HAP-1 (cell line): ENCODE results near the gene BCDIN3D.
"Not testable (repeated sequence)": the region's sequence is repeated elsewhere in the genome, so short reads cannot be mapped to it uniquely, and the experiment has no call there.

Experiments used
- DNase-seq, 2 experiments: peaks; one replicate each; pipeline ENCODE4 v3.0.0-alpha.2; 2016 to 2020; ENCODE audit warnings: low spot score in 2 of 2
- H3K27me3 ChIP-seq: fragments of 250-450 bp; sonication (Bioruptor Pico); 2 replicates; pipeline ENCODE4 v1.5.1; 2020; ENCODE audit warnings: low read depth, mild to moderate bottlenecking, moderate library complexity
- H3K36me3 ChIP-seq: fragments of 250-450 bp; sonication (Bioruptor Pico); replicated peaks from 2 replicates; pipeline ENCODE4 v1.5.1; 2020; ENCODE audit warnings: mild to moderate bottlenecking
- H3K4me1 ChIP-seq: fragments of 250-450 bp; sonication (Bioruptor Pico); 2 replicates; pipeline ENCODE4 v1.5.1; 2020; ENCODE audit warnings: mild to moderate bottlenecking
- H3K4me3 ChIP-seq: fragments of 250-450 bp; sonication (Bioruptor Pico); 2 replicates; pipeline ENCODE4 v1.5.1; 2020; ENCODE audit warnings: mild to moderate bottlenecking, moderate library complexity
- H3K9me3 ChIP-seq: fragments of 250-450 bp; sonication (Bioruptor Pico); 2 replicates; pipeline ENCODE4 v1.5.1; 2020; ENCODE audit warnings: mild to moderate bottlenecking, moderate library complexity
- in situ Hi-C: fragments of 300-500 bp; cut with MboI; formaldehyde crosslinking; loops from 3 replicates; pipeline ENCODE4 v1.14.3; 2020; ENCODE audit warnings: low sequenced_read_pairs, inconsistent platforms, mixed read lengths

BCDIN3D gene

GRCh38 chr12:49872381-49872780, 29.5 kb upstream of the BCDIN3D start:
- Histone ChIP-seq H3K36me3 (no peaks in the 10 kb centered on the region), H3K4me1 (no peaks in the 10 kb centered on the region), H3K9me3 (no peaks in the 10 kb centered on the region), H3K27me3 (no peaks in the 10 kb centered on the region; the same call in 1 of the 2 replicates), H3K4me3 (no peak overlapping the region)
- in situ Hi-C loops = no loop called here
- DNase-seq = no peak

- in situ Hi-C loops, H3K36me3 ChIP-seq, DNase-seq, H3K4me3 ChIP-seq, H3K27me3 ChIP-seq, H3K9me3 ChIP-seq, H3K4me1 ChIP-seq: not testable (repeated sequence)
Observed at GRCh38 chr12:49871811-49872251, 28.9 kb upstream of the BCDIN3D start.

- H3K4me3 ChIP-seq = no peak overlapping the region
- no peaks in the 10 kb centered on the region for H3K9me3 ChIP-seq
- H3K4me1 ChIP-seq = no peaks in the 10 kb centered on the region
- in situ Hi-C loops = no loop called here
- H3K36me3 ChIP-seq = no peaks in the 10 kb centered on the region
- H3K27me3 ChIP-seq = no peaks in the 10 kb centered on the region; the same call in 1 of the 2 replicates
- no peak for DNase-seq
Observed at GRCh38 chr12:49871263-49871561, 28.3 kb upstream of the BCDIN3D start.

- H3K9me3 ChIP-seq = no peaks in the 10 kb centered on the region
- in situ Hi-C loops = no loop called here
- no peaks in the 10 kb centered on the region; the same call in 1 of the 2 replicates for H3K27me3 ChIP-seq
- H3K4me3 ChIP-seq = no peak overlapping the region
- no peak for DNase-seq
- H3K36me3 ChIP-seq = no peaks in the 10 kb centered on the region
- no peaks in the 10 kb centered on the region for H3K4me1 ChIP-seq
Observed at GRCh38 chr12:49870501-49871262, 27.8 kb upstream of the BCDIN3D start.

GRCh38 chr12:49869816-49870500, 27.1 kb upstream of the BCDIN3D start:
- Histone ChIP-seq H3K9me3 (no peaks in the 10 kb centered on the region), H3K4me3 (no peak overlapping the region), H3K36me3 (no peaks in the 10 kb centered on the region), H3K4me1 (no peaks in the 10 kb centered on the region), H3K27me3 (no peaks in the 10 kb centered on the region; the same call in 1 of the 2 replicates)
- DNase-seq = no peak
- in situ Hi-C loops = no loop called here

- no peaks in the 10 kb centered on the region for H3K36me3 ChIP-seq
- in situ Hi-C loops = no loop called here
- no peak for DNase-seq
- no peaks in the 10 kb centered on the region for H3K9me3 ChIP-seq
- H3K4me3 ChIP-seq = no peak overlapping the region
- no peaks in the 10 kb centered on the region for H3K4me1 ChIP-seq
- no peaks in the 10 kb centered on the region; the same call in 1 of the 2 replicates for H3K27me3 ChIP-seq
Observed at GRCh38 chr12:49868952-49869815, 26.3 kb upstream of the BCDIN3D start.

- Histone ChIP-seq H3K27me3 (no peaks in the 10 kb centered on the region), H3K9me3 (no peaks in the 10 kb centered on the region), H3K4me3 (no peak overlapping the region), H3K36me3 (no peaks in the 10 kb centered on the region), H3K4me1 (no peaks in the 10 kb centered on the region)
- no peak for DNase-seq
- in situ Hi-C loops = no loop called here
Observed at GRCh38 chr12:49868449-49868848, 25.5 kb upstream of the BCDIN3D start.

GRCh38 chr12:49867570-49868341, 24.9 kb upstream of the BCDIN3D start:
- in situ Hi-C loops = no loop called here
- H3K9me3 ChIP-seq = no peaks in the 10 kb centered on the region
- DNase-seq = no peak
- no peaks in the 10 kb centered on the region for H3K36me3 ChIP-seq
- H3K4me3 ChIP-seq = no peak overlapping the region
- no peaks in the 10 kb centered on the region for H3K4me1 ChIP-seq
- no peaks in the 10 kb centered on the region for H3K27me3 ChIP-seq

- Histone ChIP-seq H3K27me3 (no peaks in the 10 kb centered on the region), H3K4me1 (no peaks in the 10 kb centered on the region), H3K9me3 (no peaks in the 10 kb centered on the region), H3K4me3 (no peak overlapping the region), H3K36me3 (no peaks in the 10 kb centered on the region)
- peak; percentile 49 to 86 for DNase-seq
- in situ Hi-C loops = no loop called here
Observed at GRCh38 chr12:49866859-49867569, 24.1 kb upstream of the BCDIN3D start.

- in situ Hi-C loops = no loop called here
- Histone ChIP-seq H3K27me3 (no peaks in the 10 kb centered on the region), H3K4me1 (no peaks in the 10 kb centered on the region), H3K9me3 (no peaks in the 10 kb centered on the region), H3K4me3 (no peak overlapping the region), H3K36me3 (no peaks in the 10 kb centered on the region)
- DNase-seq = no peak
Observed at GRCh38 chr12:49865782-49866135, 22.9 kb upstream of the BCDIN3D start.

GRCh38 chr12:49865109-49865781, 22.3 kb upstream of the BCDIN3D start:
- in situ Hi-C loops = no loop called here
- DNase-seq = no peak

GRCh38 chr12:49864798-49865090, 21.8 kb upstream of the BCDIN3D start:
- Histone ChIP-seq H3K4me3 (no peak overlapping the region), H3K36me3 (no peaks in the 10 kb centered on the region), H3K9me3 (no peaks in the 10 kb centered on the region), H3K27me3 (no peaks in the 10 kb centered on the region), H3K4me1 (no peaks in the 10 kb centered on the region)
- no peak for DNase-seq
- in situ Hi-C loops = no loop called here

More at GRCh38 chr12:49865109-49865781, 22.3 kb upstream of the BCDIN3D start:
- Histone ChIP-seq H3K4me3 (no peak overlapping the region), H3K36me3 (no peaks in the 10 kb centered on the region), H3K9me3 (no peaks in the 10 kb centered on the region), H3K4me1 (no peaks in the 10 kb centered on the region), H3K27me3 (no peaks in the 10 kb centered on the region)
